Heart right ventricle (tissue), 16 donors: ENCODE measurements around the gene ANKRD30A. TPM values are rescaled to one million over a fixed set of nuclear protein-coding genes. Genes with fewer than 3 reads are reported as not detected.

Experiments used
- ATAC-seq, 8 donors: fragments of 200-7000 bp; cut with Tn5 transposase; one replicate each; pipeline ENCODE4 v1.9.1; 2020; ENCODE audit warnings: mild to moderate bottlenecking in 8 of 8, moderate library complexity in 8 of 8, moderate number of reproducible peaks in 1 of 8
- DNase-seq, 2 donors: peaks; one replicate each; pipeline ENCODE4 v3.0.0-alpha.2; 2020
- H3K27ac ChIP-seq, 10 donors: fragments of 200-600 bp; sonication (generic) in 2 of 10; one replicate each; pipeline versions ENCODE4 v1.5.0 to v1.8.0; 2020 to 2022; ENCODE audit warnings: mild to moderate bottlenecking in 3 of 10
- H3K27me3 ChIP-seq, 7 donors: fragments of 200-600 bp; one replicate each; pipeline ENCODE4 v1.8.0; 2021 to 2022; ENCODE audit warnings: mild to moderate bottlenecking in 2 of 7
- H3K36me3 ChIP-seq, 9 donors: fragments of 200-600 bp; sonication (generic) in 1 of 9; one replicate each; pipeline versions ENCODE4 v1.5.0 to v1.8.0; 2020 to 2022; ENCODE audit warnings: mild to moderate bottlenecking in 2 of 9
- H3K4me1 ChIP-seq, 9 donors: fragments of 200-600 bp; sonication (generic) in 1 of 9; one replicate each; pipeline versions ENCODE4 v1.5.0 to v1.8.0; 2020 to 2022; ENCODE audit warnings: mild to moderate bottlenecking in 4 of 9
- H3K4me3 ChIP-seq, 10 donors: fragments of 200-600 bp; sonication (generic) in 2 of 10; one replicate each; pipeline versions ENCODE4 v1.5.0 to v1.8.0; 2020 to 2022; ENCODE audit warnings: mild to moderate bottlenecking in 7 of 10, moderate library complexity in 2 of 10
- H3K9me3 ChIP-seq, 11 donors: fragments of 200-600 bp in 10 of 11; sonication (generic) in 2 of 11; one replicate each; pipeline versions ENCODE4 v1.5.0 to v1.8.0; 2013 to 2022; ENCODE audit warnings: mild to moderate bottlenecking in 2 of 11, control low read depth in 1 of 11, moderate library complexity in 1 of 11
- CTCF ChIP-seq, 9 donors: fragments of 200-600 bp; sonication (generic) in 2 of 9; IDR thresholded peaks; one replicate each; pipeline versions ENCODE4 v1.5.0 to v1.8.0; 2021 to 2022; ENCODE audit warnings: antibody characterized with exemption in 9 of 9, mild to moderate bottlenecking in 5 of 9, moderate library complexity in 1 of 9
- WGBS, 2 donors: extraction: QIAGEN DNeasy Blood & Tissue Kit; methylation state at CpG; one replicate each; pipeline ENCODE4 v1.1.7; 2013; ENCODE audit warnings: inconsistent platforms in 1 of 2; 5-methylcytosine and 5-hydroxymethylcytosine counted together
- intact Hi-C, 10 donors: fragments of 100-400 bp; cut with DNase I; formaldehyde crosslinking; loops; one replicate each; pipeline versions ENCODE4 v1.11.1 to v1.14.2; 2022
- polyA plus RNA-seq, 2 donors: library from polyadenylated mRNA; stranded (reverse); fragments of 200-250 nt; gene quantifications; one replicate each; pipeline ENCODE4 v1.2.3, GENCODE V29; 2013
- total RNA-seq, 10 donors: library from RNA; stranded (reverse); fragmentation: NEBNext Ultra II Directional in 3 of 10; extraction: Animal tissue kit (Norgen Biotek cat#: 25700) in 3 of 10; gene quantifications; one replicate each; pipeline versions ENCODE4 v1.2.1 to v1.2.4, GENCODE V29; 2021 to 2023
- donor health status: Arrhythmogenic right ventricular cardiomyopathy.
- donor health status: ischemic (EF 13 %, LVEDD 7.1; RV severe dilation, severe dysfunction).
- donor health status: healthy with polysubstance abuse.
- donor health status: DM: no; HTN: yes; CAD: no.
- donor health status: DM: no; HTN: no; CAD: no.
- donor health status: ischemic (EF 25% LVEDD 6.9; RV normal size, moderate dysfunction).
- donor health status: ischemic (EF 25% LVEDD 5.7; RV mildly dilated, moderate dysfunction).
- donor health status: healthy.
- donor health status: DM: yes; HTN: yes; CAD: no.
- donor health status: Ischemic cardiomyopathy.
- donor health status: ischemic (EF 35%, LVEDD 5.7; RV mildly dilated, moderate dysfunction).
- donor health status: nonischemic (EF 11% LVEDD 7.7; RV severe dilation, severe dysfunction).
- donor health status: DM: yes; HTN: yes; CAD: no.
- donor health status: PGD.
- donor health status: ischemic (EF 29% LVEDD 5.4; RV normal size, mild dysfunction).
- donor health status: nonischemic (EF 23%, LVEDD 6.1; RV moderate dilation, normal function).

ANKRD30A gene
- total and polyA plus RNA-seq, 12 donors, result not detected

- no peak for TF ChIP-seq CTCF (IDR thresholded peaks at IDR 0.05)
- Histone ChIP-seq H3K36me3 (no peaks in the 10 kb centered on the region), H3K27ac (no peak overlapping the region), H3K27me3 (no peaks in the 10 kb centered on the region), H3K9me3 (peaks cover 0 to 24% (median 0%) of the 10 kb centered on the region in 11 donors), H3K4me3 (no peak overlapping the region), H3K4me1 (no peaks in the 10 kb centered on the region)
- intact Hi-C loops, result no loop called here
- DNase-seq (no peak), ATAC-seq (no peak)
- WGBS, 2 donors, result 88 to 94% methylated on average over 16 to 17 of the region's 17 CpGs
Observed at GRCh38 chr10:37275216-37275777, 149.9 kb downstream of the ANKRD30A start.

GRCh38 chr10:37285063-37285462 is 159.7 kb downstream of the ANKRD30A start:
- Histone ChIP-seq H3K9me3 (peaks cover 0 to 61% (median 8%) of the 10 kb centered on the region in 11 donors), H3K4me3 (no peak overlapping the region), H3K36me3 (no peaks in the 10 kb centered on the region), H3K27me3 (no peaks in the 10 kb centered on the region), H3K4me1 (no peaks in the 10 kb centered on the region), H3K27ac (no peak overlapping the region)
- intact Hi-C loops, result no loop called here
- WGBS, 2 donors, result 90 to 91% methylated on average over 14 to 18 of the region's 18 CpGs
- ATAC-seq, result no peak
- TF ChIP-seq CTCF (IDR thresholded peaks at IDR 0.05), result no peak
- DNase-seq, result no peak

- H3K4me3 ChIP-seq, result no peak overlapping the region
- H3K27me3 ChIP-seq, result no peaks in the 10 kb centered on the region
- no peaks in the 10 kb centered on the region for H3K4me1 ChIP-seq
- no peaks in the 10 kb centered on the region for H3K36me3 ChIP-seq
- TF ChIP-seq CTCF (IDR thresholded peaks at IDR 0.05), result no peak
- no peak for DNase-seq
- H3K9me3 ChIP-seq, result peaks cover 0 to 59% (median 6%) of the 10 kb centered on the region in 11 donors
- no peak for ATAC-seq
- 73 to 81% methylated on average over 4 of the region's 4 CpGs for WGBS, 2 donors
- intact Hi-C loops, result no loop called here
- no peak overlapping the region for H3K27ac ChIP-seq
Observed at GRCh38 chr10:37289833-37290464, 164.6 kb downstream of the ANKRD30A start.

GRCh38 chr10:37301271-37301670 is 175.9 kb downstream of the ANKRD30A start:
- Histone ChIP-seq H3K27ac (no peak overlapping the region), H3K4me1 (no peaks in the 10 kb centered on the region), H3K27me3 (no peaks in the 10 kb centered on the region), H3K4me3 (no peak overlapping the region), H3K36me3 (no peaks in the 10 kb centered on the region), H3K9me3 (peaks cover 0 to 10% (median 0%) of the 10 kb centered on the region in 11 donors)
- no peak for TF ChIP-seq CTCF (IDR thresholded peaks at IDR 0.05)
- intact Hi-C loops, result no loop called here
- 54 to 55% methylated on average over 2 of the region's 2 CpGs for WGBS, 2 donors
- DNase-seq (no peak), ATAC-seq (no peak)
